ENCODE data around the gene GAS2L1.

DNA sequence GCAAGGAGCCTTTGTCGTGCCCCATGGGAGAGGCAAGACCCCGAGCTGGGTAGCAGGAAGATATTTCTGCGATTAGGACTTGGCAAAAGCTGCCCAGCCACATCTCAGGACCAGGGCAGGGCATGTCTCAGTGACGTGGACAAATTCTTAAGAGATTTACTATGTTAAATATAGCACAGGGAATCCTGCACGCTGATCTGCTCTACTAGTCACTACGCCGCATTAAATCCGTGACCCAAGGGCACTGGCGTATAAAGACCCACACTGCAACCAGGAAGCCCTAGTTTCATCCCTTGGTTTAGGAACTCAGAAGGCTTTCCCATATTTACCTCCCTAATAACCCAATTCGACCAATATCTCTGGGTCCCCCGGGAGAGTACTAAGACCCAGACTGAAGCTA lies 46.8 kb downstream of the GAS2L1 start:
- TF ChIP-seq EZH2 (IDR thresholded peaks at IDR 0.05) (no peak), POLR2AphosphoS5 (IDR thresholded peaks at IDR 0.05; ENCODE audit: borderline replicate concordance, low read depth, low read length) (no peak)
